AG04449 (cell line): ENCODE measurements around the gene ADD3.
A peak's percentile ranks its signal among the peaks of the same experiment; 100 is the strongest.
"Not testable (repeated sequence)": the region's sequence is repeated elsewhere in the genome, so short reads cannot be mapped to it uniquely, and the experiment has no call there.

Source experiments
- CTCF ChIA-PET: fragments of 350-600 bp; formaldehyde crosslinking; extraction: SDS; loops from one replicate; lab custom pipeline; 2021; ENCODE audit warnings: antibody characterized with exemption; lab: Yijun Ruan, JAX
- POLR2A ChIA-PET: fragments of 400-600, 350-600 bp; formaldehyde crosslinking; extraction: SDS; loops from one replicate; lab custom pipeline; 2020; ENCODE audit warnings: antibody characterized with exemption, inconsistent platforms; lab: Yijun Ruan, JAX
- DNase-seq: peaks from one replicate; pipeline ENCODE4 v3.0.0-alpha.2; 2010; ENCODE audit warnings: low read depth, low spot score
- H3K4me3 ChIP-seq: 2 replicates; pipeline ENCODE4 v1.5.1; 2011; ENCODE audit warnings: low read depth, mild to moderate bottlenecking, control low read depth, low read length
- CTCF ChIP-seq: IDR thresholded peaks from one replicate; pipeline ENCODE4 v1.5.1; 2011; ENCODE audit warnings: mild to moderate bottlenecking, moderate library complexity, low read length, control low read depth, inconsistent platforms; ENCODE audit not compliant: insufficient read depth; ENCODE audit errors: missing control alignments

ADD3 gene

GRCh38 chr10:110129490-110129889, 121.7 kb downstream of the ADD3 start:
- TF ChIP-seq CTCF: no peak
- CTCF ChIA-PET: interaction anchor here (0.8 to 2.0 kb wide), 5 partner anchors 9 to 245 kb away, joined by 3 to 6 read pairs (median 4); no protein-coding TSS in a partner anchor
- POLR2A ChIA-PET: no interaction called here
- H3K4me3 ChIP-seq: no peak overlapping the region
- DNase-seq: no peak

GRCh38 chr10:110134917-110135316, 127.1 kb downstream of the ADD3 start:
- no peak for DNase-seq
- CTCF ChIA-PET: interaction anchor here (1.5 to 2.0 kb wide), 5 partner anchors 10 to 251 kb away, joined by 6 to 26 read pairs (median 10); no protein-coding TSS in a partner anchor
- POLR2A ChIA-PET: no interaction called here
- TF ChIP-seq CTCF: no peak
- no peak overlapping the region for H3K4me3 ChIP-seq

GRCh38 chr10:110135836-110136235, 128.1 kb downstream of the ADD3 start:
- POLR2A ChIA-PET, DNase-seq, H3K4me3 ChIP-seq: not testable (repeated sequence)
- CTCF ChIA-PET: interaction anchor here (0.9 to 2.0 kb wide), 12 partner anchors 9 to 257 kb away, joined by 3 to 26 read pairs (median 6); no protein-coding TSS in a partner anchor

- ChIA-PET CTCF (interaction anchor here (0.6 to 11.5 kb wide), 58 partner anchors 10 to 462 kb away, joined by 3 to 325 read pairs (median 5); partner anchors contain the start of genes MXI1 and SMNDC1), POLR2A (no interaction called here)
- no peak overlapping the region for H3K4me3 ChIP-seq
- peak; percentile 38 for DNase-seq
- peak; percentile 51 for TF ChIP-seq CTCF
Measured at GRCh38 chr10:110137142-110137545, 129.4 kb downstream of the ADD3 start.

- H3K4me3 ChIP-seq: no peak overlapping the region
- TF ChIP-seq CTCF: peak; percentile 35
- DNase-seq: no peak
- POLR2A ChIA-PET: no interaction called here
- CTCF ChIA-PET: interaction anchor here (0.7 to 11.5 kb wide), 73 partner anchors 9 to 461 kb away, joined by 3 to 325 read pairs (median 5); partner anchors contain the start of genes MXI1 and SMNDC1
Measured at GRCh38 chr10:110138197-110138812, 130.5 kb downstream of the ADD3 start.

- no peak overlapping the region for H3K4me3 ChIP-seq
- CTCF ChIA-PET: interaction anchor here (0.9 to 11.5 kb wide), 6 partner anchors 18 to 141 kb away, joined by 3 to 325 read pairs (median 5); no protein-coding TSS in a partner anchor
- TF ChIP-seq CTCF: no peak
- no peak for DNase-seq
- POLR2A ChIA-PET: interaction anchor here (1.1 kb wide), 1 partner anchor 81 kb away, joined by 6 read pairs; no protein-coding TSS in a partner anchor
Measured at GRCh38 chr10:110141185-110141584, 133.4 kb downstream of the ADD3 start.
